Kidney epithelial cell (primary cell): ENCODE results near the gene FRY. TPM values are rescaled to one million over a fixed set of nuclear protein-coding genes. Genes with fewer than 3 reads are reported as not detected.

Experiments used
- DNase-seq: peaks from one replicate; pipeline ENCODE4 v3.0.0-alpha.2; 2010; ENCODE audit warnings: low read depth
- H3K27me3 ChIP-seq: 2 replicates; pipeline ENCODE4 v1.6.0; 2011; ENCODE audit warnings: low read length; ENCODE audit not compliant: control insufficient read depth, insufficient read depth
- H3K36me3 ChIP-seq: 2 replicates; pipeline ENCODE4 v1.5.1; 2011; ENCODE audit warnings: low read length; ENCODE audit not compliant: control insufficient read depth, insufficient read depth
- H3K4me3 ChIP-seq: 2 replicates; pipeline ENCODE4 v1.5.1; 2011; ENCODE audit warnings: low read depth, mild to moderate bottlenecking, control low read depth, low read length
- total RNA-seq: library from RNA; depleted of rRNA; stranded (reverse); fragments of >200 nt; gene quantifications from 2 replicates; pipeline ENCODE4 v1.2.3, GENCODE V29; 2015
- TF ChIP-seq, protein P1 (sequence below): IDR thresholded peaks from 2 replicates; pipeline ENCODE4 v1.5.1; 2011; ENCODE audit warnings: mild to moderate bottlenecking, moderate library complexity, low read length, control low read depth, inconsistent platforms; ENCODE audit not compliant: insufficient read depth, poor library complexity, severe bottlenecking

Gene FRY
- total RNA-seq, 1 donor from 2014 or later: 6.7 TPM

DNA sequence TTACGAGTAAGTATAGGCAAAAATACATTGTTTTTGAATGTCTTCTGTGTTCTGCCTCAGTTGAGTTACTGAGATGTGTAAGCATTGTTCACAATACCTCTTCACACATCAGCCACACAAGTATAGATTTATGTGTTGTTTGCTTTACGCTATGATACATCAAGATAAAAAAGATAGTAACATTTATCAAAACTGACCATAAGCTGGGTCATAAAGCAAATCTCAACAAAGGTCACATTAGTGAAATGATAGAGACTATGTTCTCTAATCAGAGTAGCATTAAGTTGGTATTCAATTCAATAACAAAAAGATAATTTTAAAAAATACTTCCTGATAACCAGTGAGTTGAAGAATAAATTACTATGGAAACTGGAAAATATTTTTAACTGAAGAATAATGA lies 156.1 kb downstream of the FRY start:
- H3K36me3 ChIP-seq: no peaks in the 10 kb centered on the region
- TF ChIP-seq, protein P1, sequence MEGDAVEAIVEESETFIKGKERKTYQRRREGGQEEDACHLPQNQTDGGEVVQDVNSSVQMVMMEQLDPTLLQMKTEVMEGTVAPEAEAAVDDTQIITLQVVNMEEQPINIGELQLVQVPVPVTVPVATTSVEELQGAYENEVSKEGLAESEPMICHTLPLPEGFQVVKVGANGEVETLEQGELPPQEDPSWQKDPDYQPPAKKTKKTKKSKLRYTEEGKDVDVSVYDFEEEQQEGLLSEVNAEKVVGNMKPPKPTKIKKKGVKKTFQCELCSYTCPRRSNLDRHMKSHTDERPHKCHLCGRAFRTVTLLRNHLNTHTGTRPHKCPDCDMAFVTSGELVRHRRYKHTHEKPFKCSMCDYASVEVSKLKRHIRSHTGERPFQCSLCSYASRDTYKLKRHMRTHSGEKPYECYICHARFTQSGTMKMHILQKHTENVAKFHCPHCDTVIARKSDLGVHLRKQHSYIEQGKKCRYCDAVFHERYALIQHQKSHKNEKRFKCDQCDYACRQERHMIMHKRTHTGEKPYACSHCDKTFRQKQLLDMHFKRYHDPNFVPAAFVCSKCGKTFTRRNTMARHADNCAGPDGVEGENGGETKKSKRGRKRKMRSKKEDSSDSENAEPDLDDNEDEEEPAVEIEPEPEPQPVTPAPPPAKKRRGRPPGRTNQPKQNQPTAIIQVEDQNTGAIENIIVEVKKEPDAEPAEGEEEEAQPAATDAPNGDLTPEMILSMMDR: no peak

DNA sequence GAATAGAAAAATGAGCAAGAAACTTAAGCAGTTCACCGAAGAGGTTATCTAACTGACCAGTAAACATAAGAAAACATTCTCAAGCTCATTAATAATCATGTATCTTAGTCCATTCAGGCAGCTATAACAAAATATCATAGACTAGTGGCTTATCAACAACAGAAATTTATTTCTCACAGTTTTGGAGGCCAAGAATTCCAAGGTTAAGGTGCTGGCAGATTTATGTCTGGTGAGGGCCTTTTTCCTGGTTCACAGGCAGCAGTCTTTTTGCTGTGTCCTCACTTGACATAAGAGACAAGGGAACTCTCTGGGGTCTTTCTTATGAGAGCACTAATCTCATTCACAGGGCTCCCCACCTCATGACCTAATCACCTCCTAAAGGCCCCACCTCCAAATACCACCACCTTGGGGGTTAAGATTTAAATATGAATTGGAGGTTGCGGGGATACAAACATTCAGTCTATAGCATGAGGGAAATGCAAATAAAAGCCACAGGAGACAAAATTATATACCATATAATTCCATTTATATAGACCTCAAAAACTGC lies 160.0 kb downstream of the FRY start:
- Histone ChIP-seq H3K36me3 (no peaks in the 10 kb centered on the region), H3K27me3 (no peaks in the 10 kb centered on the region), H3K4me3 (no peak overlapping the region)
- TF ChIP-seq, protein P1: no peak
- no peak for DNase-seq

More for the DNA sequence above, 156.1 kb downstream of the FRY start:
- Histone ChIP-seq H3K27me3 (no peaks in the 10 kb centered on the region), H3K4me3 (no peak overlapping the region)
- DNase-seq: no peak

DNA sequence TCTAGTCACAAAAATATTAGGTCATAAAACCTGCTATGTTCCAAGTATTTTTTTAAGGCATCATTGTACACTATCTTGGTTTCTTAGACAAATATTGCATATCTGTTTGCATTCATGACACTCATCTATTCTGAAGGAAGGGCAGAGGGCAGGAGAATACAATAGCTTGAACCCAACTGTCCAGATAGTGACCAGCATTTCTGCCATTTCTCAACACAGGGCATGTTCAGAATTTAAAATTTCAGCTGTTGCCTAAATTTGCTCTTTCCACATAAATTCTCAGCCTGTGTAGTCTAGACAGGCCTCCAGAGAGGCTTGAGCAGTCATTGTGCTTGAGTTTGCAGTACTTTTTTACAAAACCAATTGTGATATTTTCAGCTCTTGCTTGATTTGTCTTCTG lies 164.1 kb downstream of the FRY start:
- Histone ChIP-seq H3K36me3 (no peaks in the 10 kb centered on the region), H3K4me3 (no peak overlapping the region), H3K27me3 (no peaks in the 10 kb centered on the region)
- no peak for DNase-seq
- TF ChIP-seq, protein P1: no peak

- Histone ChIP-seq H3K27me3 (no peaks in the 10 kb centered on the region), H3K36me3 (no peaks in the 10 kb centered on the region), H3K4me3 (no peak overlapping the region)
- no peak for DNase-seq
- TF ChIP-seq, protein P1: no peak
Observed at GRCh38 chr13:32199168-32199567, 167.6 kb downstream of the FRY start.

- TF ChIP-seq, protein P1: no peak
- Histone ChIP-seq H3K27me3 (no peaks in the 10 kb centered on the region), H3K36me3 (no peaks in the 10 kb centered on the region), H3K4me3 (no peak overlapping the region)
- DNase-seq: no peak
Observed at GRCh38 chr13:32200741-32201140, 169.2 kb downstream of the FRY start.

DNA sequence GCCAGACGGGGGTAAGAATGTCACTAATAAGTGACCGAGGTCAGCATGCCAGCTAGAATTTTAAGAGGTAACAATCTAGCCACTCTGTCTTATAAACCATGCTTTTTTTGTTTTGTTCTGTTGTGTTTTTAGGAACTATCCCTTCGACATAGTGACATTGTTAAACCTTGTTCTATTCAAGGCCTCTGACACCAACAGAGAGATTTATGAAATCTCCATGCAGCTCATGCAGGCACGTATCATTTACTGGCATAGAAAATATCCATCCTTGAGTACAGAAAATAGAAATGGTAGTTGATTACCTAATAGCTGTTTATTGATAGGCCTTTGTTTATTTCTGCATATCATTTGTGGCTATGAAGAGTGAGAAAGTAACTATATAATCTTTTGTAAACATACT lies 170.2 kb downstream of the FRY start:
- Histone ChIP-seq H3K36me3 (no peaks in the 10 kb centered on the region), H3K27me3 (no peaks in the 10 kb centered on the region), H3K4me3 (no peak overlapping the region)
- TF ChIP-seq, protein P1: no peak
- no peak for DNase-seq
